ENCODE data around the gene FUT1. TPM values are rescaled to one million over a fixed set of nuclear protein-coding genes. Genes with fewer than 3 reads are reported as not detected.

The FUT1 gene
- total and polyA plus RNA-seq, 9 of the 15 experiments (the other 6 are each of a cell fraction or from before 2014, with no cell fraction given): 2.3 to 18.5 (median 8.8) TPM

- TF ChIP-seq HDAC6 (IDR thresholded peaks at IDR 0.05; ENCODE audit: low read depth, low read length) (no peak), NR3C1 (CRISPR knock-in tag; IDR thresholded peaks at IDR 0.05) (no peak), RBM25 (IDR thresholded peaks at IDR 0.05; ENCODE audit: low read depth, low read length, severe bottlenecking) (peak; percentile 26), CREB1 (IDR thresholded peaks at IDR 0.05) (peak; percentile 48; the same call in 1 of the 2 replicates), CREB1 (CRISPR knock-in tag; IDR thresholded peaks at IDR 0.05) (no peak), CTCF (IDR thresholded peaks at IDR 0.05 in 2 of 3, conservative IDR thresholded peaks at IDR 0.05 in 1 of 3; ENCODE audit: insufficient read depth in 2 of 3, low read depth in 1 of 3, low read length in 3 of 3) (peak in 2 of 3 experiments; percentile 88 to 98; a peak in 5 of 6 replicates), POLR2G (IDR thresholded peaks at IDR 0.05; ENCODE audit: low read depth, low read length) (peak; percentile 89), YBX1 (IDR thresholded peaks at IDR 0.05) (no peak), TRIM28 (IDR thresholded peaks at IDR 0.05) (no peak), ZNF354B (CRISPR knock-in tag; IDR thresholded peaks at IDR 0.05) (no peak), TAL1 (IDR thresholded peaks at IDR 0.05) (no peak), MCM2 (IDR thresholded peaks at IDR 0.05; ENCODE audit: low read depth) (no peak), ZNF57 (CRISPR knock-in tag; IDR thresholded peaks at IDR 0.05) (no peak), YY1 (IDR thresholded peaks at IDR 0.05; ENCODE audit: borderline replicate concordance in 1 of 3, control insufficient read depth in 1 of 3, extremely low read depth in 1 of 3, insufficient read depth in 3 of 3, insufficient read length in 1 of 3, insufficient replicate concordance in 2 of 3, low read depth in 1 of 3, low read length in 2 of 3) (peak in 1 of 3 experiments; percentile 71), FOXM1 (IDR thresholded peaks at IDR 0.05; ENCODE audit: low read depth) (no peak), FOXM1 (CRISPR knock-in tag; IDR thresholded peaks at IDR 0.05; ENCODE audit: low read depth) (no peak), TARDBP (IDR thresholded peaks at IDR 0.05) (peak; percentile 84; the same call in 1 of the 2 replicates), ZNF518B (CRISPR knock-in tag; IDR thresholded peaks at IDR 0.05) (no peak), RBFOX2 (IDR thresholded peaks at IDR 0.05; ENCODE audit: low read depth, low read length) (peak; percentile 83), HMG20B (CRISPR knock-in tag; IDR thresholded peaks at IDR 0.05) (no peak), ZBTB33 (CRISPR knock-in tag; IDR thresholded peaks at IDR 0.05) (peak; percentile 95), HDGF (IDR thresholded peaks at IDR 0.05) (0 out of 2 replicates have a peak, but pooled peaks have one; percentile 67)
These were observed 13.7 kb downstream of the FUT1 start (continued) for GRCh38 chr19:48738557-48739403.

Data from K562 (cell line).